ENCODE data around the gene ABCA1.
A peak's percentile ranks its signal among the peaks of the same experiment; 100 is the strongest.
"Not testable (repeated sequence)": the region's sequence is repeated elsewhere in the genome, so short reads cannot be mapped to it uniquely, and the experiment has no call there.

Gene ABCA1

GRCh38 chr9:104872656-104873488 is 55.1 kb downstream of the ABCA1 start:
- no peak for DNase-seq (ENCODE audit: low spot score)

- no peak for DNase-seq (ENCODE audit: low spot score)
Observed at GRCh38 chr9:104871961-104872527, 55.9 kb downstream of the ABCA1 start.

GRCh38 chr9:104869811-104870210 is 58.1 kb downstream of the ABCA1 start:
- no peak for DNase-seq (ENCODE audit: low spot score)

- DNase-seq (ENCODE audit: low spot score), result peak; percentile 78
Observed at GRCh38 chr9:104868687-104869404, 59.1 kb downstream of the ABCA1 start.

GRCh38 chr9:104868303-104868686 is 59.7 kb downstream of the ABCA1 start:
- DNase-seq (ENCODE audit: low spot score), result no peak

- DNase-seq (ENCODE audit: low spot score), result no peak
Observed at GRCh38 chr9:104866191-104866590, 61.8 kb downstream of the ABCA1 start.

GRCh38 chr9:104864675-104865104 is 63.3 kb downstream of the ABCA1 start:
- DNase-seq (ENCODE audit: low spot score), result no peak

GRCh38 chr9:104863180-104863883 is 64.6 kb downstream of the ABCA1 start:
- DNase-seq (ENCODE audit: low spot score), result no peak

GRCh38 chr9:104861397-104861796 is 66.6 kb downstream of the ABCA1 start:
- no peak for DNase-seq (ENCODE audit: low spot score)

- DNase-seq (ENCODE audit: low spot score), result no peak
Observed at GRCh38 chr9:104860263-104860662, 67.7 kb downstream of the ABCA1 start.

- no peak for DNase-seq (ENCODE audit: low spot score)
Observed at GRCh38 chr9:104858846-104859245, 69.1 kb downstream of the ABCA1 start.

- DNase-seq (ENCODE audit: low spot score), result no peak
Observed at GRCh38 chr9:104858271-104858670, 69.7 kb downstream of the ABCA1 start.

GRCh38 chr9:104856413-104856941 is 71.5 kb downstream of the ABCA1 start:
- no peak for DNase-seq (ENCODE audit: low spot score)

GRCh38 chr9:104855807-104856206 is 72.1 kb downstream of the ABCA1 start:
- DNase-seq (ENCODE audit: low spot score), result no peak

- not testable (repeated sequence) for DNase-seq (ENCODE audit: low spot score)
Observed at GRCh38 chr9:104855258-104855657, 72.7 kb downstream of the ABCA1 start.

- DNase-seq (ENCODE audit: low spot score), result no peak
Observed at GRCh38 chr9:104854613-104855012, 73.3 kb downstream of the ABCA1 start.

- DNase-seq (ENCODE audit: low spot score), result no peak
Observed at GRCh38 chr9:104853683-104854082, 74.3 kb downstream of the ABCA1 start.

- no peak for DNase-seq (ENCODE audit: low spot score)
Observed at GRCh38 chr9:104853159-104853558, 74.8 kb downstream of the ABCA1 start.

- no peak for DNase-seq (ENCODE audit: low spot score)
Observed at GRCh38 chr9:104851546-104851920, 76.4 kb downstream of the ABCA1 start.

GRCh38 chr9:104850786-104851545 is 77.0 kb downstream of the ABCA1 start:
- DNase-seq (ENCODE audit: low spot score), result no peak

GRCh38 chr9:104849023-104849422 is 78.9 kb downstream of the ABCA1 start:
- no peak for DNase-seq (ENCODE audit: low spot score)

All from left forelimb (tissue), 1 donor.